ENCODE results near the gene SYT11. TPM values are rescaled to one million over a fixed set of nuclear protein-coding genes. Genes with fewer than 3 reads are reported as not detected.
"Not testable (repeated sequence)": the region's sequence is repeated elsewhere in the genome, so short reads cannot be mapped to it uniquely, and the experiment has no call there.

Gene SYT11
- polyA plus RNA-seq, 12 donors = 13.6 to 133 (median 16.9) TPM

DNA sequence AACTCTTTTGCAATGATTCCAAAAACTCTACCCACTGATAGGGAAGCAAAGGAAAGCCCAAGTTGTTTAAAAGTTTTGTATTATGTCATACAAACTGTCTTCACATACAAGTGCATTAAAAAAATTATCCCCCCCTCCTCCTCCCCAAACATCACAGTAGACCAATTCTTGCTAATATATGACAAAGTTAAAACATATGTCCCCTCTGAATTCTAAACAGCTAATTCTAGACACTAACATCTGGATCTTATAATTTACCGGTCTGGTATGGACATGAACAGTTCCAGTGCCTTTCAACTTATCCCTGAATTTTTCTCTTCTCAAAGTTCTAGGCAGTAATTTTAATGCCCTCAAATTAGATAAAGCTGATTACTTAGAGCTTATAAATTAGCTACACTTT is 38.4 kb downstream of the SYT11 start:
- DNase-seq = no peak

- no peak for DNase-seq
Measured at GRCh38 chr1:155898888-155899287, 39.5 kb downstream of the SYT11 start.

- DNase-seq = no peak
Measured at GRCh38 chr1:155899683-155900082, 40.3 kb downstream of the SYT11 start.

GRCh38 chr1:155900161-155900560 is 40.8 kb downstream of the SYT11 start:
- DNase-seq = no peak

- DNase-seq = no peak
Measured at GRCh38 chr1:155904261-155904660, 44.9 kb downstream of the SYT11 start.

- no peak for DNase-seq
Measured at GRCh38 chr1:155909894-155910293, 50.5 kb downstream of the SYT11 start.

DNA sequence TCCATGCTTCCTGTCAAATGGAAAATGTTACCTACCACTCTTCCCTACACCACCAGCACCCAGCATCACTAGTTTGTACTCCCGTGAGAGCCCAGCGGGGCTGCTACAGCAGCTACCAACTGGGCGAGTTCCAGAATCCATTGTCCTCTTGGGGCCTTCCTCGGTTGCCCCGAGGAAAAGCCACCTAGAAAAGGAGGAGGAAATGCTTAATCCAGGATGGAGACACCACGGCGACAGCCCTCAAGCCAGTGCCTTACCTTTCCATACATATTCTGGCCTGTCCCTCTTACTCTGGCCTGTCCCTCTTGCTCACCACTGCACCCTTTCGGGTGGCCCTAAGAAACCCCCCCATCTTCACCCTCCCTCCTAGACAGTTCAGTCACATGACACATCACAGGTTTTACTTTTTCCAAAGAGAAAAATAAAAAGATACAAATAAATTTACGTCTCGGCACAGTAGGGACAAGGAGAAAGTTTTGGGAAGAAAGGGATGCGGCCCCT is 51.3 kb downstream of the SYT11 start:
- no peak for DNase-seq

- DNase-seq = peak; percentile 89
Measured at GRCh38 chr1:155911156-155912055, 52.0 kb downstream of the SYT11 start, which contains the start of gene RIT1. Gene RIT1, minus strand, starts transcription at chr1:155911349. Its CDS starts 588 bp downstream, at chr1:155910761.

GRCh38 chr1:155912056-155912536 is 52.7 kb downstream of the SYT11 start:
- no peak for DNase-seq

DNA sequence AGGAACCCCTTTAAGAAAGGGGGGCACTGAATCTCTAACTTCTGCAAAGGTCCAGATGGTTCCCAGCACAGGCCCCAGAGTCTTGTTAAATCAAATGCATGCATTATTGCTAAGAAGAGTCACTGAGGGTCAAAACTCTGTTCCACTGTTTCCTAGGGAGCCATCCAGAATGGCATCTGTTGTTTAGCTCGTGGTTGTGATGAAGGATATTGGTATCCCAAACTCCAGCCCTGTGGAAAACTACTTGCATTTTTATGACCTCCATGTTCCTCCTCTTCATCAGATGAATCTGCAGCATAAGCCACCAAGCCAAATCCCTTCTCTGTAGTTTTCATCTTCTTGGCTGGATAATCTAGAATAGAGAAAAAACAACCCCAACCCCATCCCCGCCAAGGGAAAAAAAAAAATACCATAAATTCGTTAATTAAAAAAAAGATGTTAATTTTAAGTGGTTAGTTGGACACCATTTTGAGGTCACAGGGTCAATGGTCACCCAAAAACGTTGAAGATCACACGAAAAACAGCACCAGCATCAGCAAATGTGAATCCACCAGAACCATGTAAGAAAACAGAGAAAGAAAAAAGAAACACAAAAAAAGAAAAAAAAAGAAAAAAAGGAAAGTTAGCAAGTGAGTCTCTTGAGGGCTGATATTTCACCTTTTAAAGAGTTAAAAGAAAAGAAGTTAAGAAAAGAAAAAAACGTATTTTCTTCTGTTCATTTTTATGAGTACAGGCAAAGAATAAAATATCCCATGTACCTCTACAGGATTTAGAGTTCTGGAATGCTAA is 54.8 kb downstream of the SYT11 start:
- DNase-seq = no peak

DNA sequence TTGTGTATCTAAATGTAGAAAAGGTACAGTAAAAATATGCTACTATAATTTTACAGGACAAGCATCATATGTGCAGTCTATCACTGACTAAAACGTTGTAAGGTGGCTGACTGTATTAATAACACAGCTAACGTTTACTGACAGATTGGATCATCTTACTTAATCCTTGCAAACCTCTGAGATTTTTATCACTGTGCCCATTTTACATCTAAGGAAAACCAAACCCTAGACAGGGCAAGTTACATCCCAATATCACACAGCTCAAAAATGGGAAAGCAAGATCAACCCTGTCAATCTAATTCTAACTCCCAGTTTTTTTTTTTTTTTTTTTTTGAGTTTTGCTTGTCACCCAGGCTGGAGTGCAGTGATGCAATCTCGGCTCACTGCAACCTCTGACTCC is 59.3 kb downstream of the SYT11 start:
- no peak for DNase-seq

DNA sequence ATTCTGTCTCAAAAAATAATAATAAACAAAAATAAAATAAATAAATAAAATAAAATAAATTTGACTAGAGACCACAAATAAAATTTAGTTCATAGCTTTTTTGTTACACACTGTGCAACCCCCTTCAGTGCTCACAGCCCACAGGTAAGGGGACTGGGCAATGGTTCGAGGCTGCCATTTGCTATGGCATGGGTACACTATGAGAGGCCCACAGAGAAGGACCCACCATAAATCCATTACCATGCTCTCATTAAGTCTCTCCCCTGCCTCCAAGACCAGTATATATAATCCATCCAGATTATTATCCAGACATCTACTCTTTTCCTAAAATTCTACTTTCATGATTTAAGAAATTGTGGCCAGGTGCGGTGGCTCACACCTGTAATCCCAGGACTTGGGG is 60.4 kb downstream of the SYT11 start:
- no peak for DNase-seq

GRCh38 chr1:155920717-155921116 is 61.4 kb downstream of the SYT11 start:
- no peak for DNase-seq

GRCh38 chr1:155925506-155925905 is 66.1 kb downstream of the SYT11 start:
- DNase-seq = no peak

GRCh38 chr1:155929057-155929456 is 69.7 kb downstream of the SYT11 start:
- no peak for DNase-seq

DNA sequence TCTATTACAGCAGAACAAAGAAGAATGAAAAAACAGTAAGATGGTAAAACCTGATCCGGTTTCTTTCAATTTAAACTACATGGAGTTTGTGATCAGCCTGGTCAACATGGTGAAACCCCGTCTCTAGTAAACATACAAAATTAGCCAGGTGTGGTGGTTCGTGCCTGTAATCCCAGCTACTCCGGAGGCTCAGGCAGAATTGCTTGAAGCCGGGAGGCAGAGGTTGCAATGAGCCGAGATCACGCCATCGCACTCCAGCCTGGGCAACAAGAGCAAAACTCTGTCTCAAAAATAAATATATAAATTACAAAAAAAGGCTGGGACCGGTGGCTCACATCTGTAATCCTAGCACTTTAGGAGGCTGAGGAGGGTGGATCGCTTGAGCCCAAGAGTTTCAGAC is 71.4 kb downstream of the SYT11 start:
- DNase-seq = not testable (repeated sequence)

DNA sequence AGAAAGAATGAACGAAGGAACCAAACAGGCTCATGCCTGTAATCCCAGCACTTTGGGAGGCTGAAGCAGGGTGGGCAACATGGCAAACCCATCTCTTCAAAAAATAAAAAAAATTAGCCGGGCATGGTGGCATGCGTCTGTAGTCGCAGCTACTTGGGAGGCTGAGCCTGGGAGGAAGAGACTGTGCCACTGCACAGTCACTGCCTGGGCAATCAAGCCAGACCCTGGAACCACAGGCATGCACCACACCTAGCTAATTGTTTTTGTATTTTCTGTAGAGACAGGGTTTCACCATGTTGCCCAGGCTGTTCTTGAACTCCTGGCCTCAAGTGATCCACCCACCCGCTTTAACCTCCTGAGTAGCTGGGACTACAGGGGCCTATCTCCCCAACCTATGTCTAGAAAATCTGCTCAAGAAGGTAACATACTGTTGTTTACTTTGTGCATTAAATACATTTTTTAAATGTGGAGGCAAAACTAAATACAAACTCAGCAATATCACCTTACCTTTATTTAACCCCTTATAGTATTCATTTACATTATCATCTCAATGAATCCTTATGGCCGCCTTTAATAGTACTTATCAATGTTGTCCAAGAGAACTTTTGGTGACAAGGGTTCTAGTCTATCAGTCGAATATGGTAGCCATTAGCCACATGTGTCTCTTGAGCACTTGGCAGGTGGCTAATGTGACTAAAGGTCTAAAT is 72.1 kb downstream of the SYT11 start:
- DNase-seq = no peak

GRCh38 chr1:155932081-155932480 is 72.7 kb downstream of the SYT11 start:
- no peak for DNase-seq

DNA sequence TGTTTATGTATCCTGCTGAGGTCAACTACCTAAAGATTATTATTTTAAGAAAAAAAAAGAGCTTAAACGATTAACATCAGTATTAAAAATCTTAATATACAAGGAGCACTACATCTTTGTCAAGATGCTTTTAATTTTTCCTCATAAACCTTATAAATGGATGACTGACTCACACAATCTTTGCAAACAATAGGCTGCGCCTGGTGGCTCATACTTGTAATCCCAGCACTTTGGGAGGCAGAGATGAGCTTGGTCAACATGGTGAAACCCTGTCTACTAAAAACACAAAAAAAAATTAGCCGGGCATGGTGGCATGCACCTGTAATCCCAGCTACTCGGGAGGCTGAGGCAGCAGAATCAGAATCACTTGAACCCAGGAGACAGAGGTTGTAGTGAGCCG is 73.1 kb downstream of the SYT11 start:
- DNase-seq = no peak

DNA sequence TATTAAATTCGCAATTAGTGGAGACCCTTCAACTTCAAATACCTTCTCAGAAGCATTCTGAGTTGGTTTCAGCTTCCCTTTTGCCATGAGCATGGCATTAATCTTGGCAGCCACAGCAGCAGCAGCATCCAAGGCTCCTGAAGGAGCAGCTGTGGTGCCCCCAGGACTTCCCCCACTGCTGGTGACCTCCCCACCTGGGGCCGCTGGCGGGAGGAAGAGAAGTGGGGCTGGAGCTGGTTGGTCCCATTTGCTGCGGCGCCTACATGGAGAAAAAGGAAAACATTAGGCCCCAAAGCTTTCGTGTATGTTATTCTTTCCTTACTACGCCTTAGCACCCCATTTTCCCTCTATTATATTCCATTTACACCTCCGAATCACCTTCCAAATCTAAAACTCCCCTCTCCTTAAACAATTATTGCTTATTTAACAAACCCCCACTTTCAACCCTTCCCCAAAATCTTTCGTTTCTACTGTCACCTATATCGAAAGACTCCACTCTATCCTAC is 74.3 kb downstream of the SYT11 start:
- no peak for DNase-seq

GRCh38 chr1:155934097-155934935 is 74.9 kb downstream of the SYT11 start, which contains the start of gene KHDC4:
Gene KHDC4, minus strand, starts transcription at chr1:155934413. Its CDS starts 40 bp downstream, at chr1:155934373.
- peak; percentile 98 for DNase-seq
